ENCODE results near the gene CCDC81.

The CCDC81 gene

DNA sequence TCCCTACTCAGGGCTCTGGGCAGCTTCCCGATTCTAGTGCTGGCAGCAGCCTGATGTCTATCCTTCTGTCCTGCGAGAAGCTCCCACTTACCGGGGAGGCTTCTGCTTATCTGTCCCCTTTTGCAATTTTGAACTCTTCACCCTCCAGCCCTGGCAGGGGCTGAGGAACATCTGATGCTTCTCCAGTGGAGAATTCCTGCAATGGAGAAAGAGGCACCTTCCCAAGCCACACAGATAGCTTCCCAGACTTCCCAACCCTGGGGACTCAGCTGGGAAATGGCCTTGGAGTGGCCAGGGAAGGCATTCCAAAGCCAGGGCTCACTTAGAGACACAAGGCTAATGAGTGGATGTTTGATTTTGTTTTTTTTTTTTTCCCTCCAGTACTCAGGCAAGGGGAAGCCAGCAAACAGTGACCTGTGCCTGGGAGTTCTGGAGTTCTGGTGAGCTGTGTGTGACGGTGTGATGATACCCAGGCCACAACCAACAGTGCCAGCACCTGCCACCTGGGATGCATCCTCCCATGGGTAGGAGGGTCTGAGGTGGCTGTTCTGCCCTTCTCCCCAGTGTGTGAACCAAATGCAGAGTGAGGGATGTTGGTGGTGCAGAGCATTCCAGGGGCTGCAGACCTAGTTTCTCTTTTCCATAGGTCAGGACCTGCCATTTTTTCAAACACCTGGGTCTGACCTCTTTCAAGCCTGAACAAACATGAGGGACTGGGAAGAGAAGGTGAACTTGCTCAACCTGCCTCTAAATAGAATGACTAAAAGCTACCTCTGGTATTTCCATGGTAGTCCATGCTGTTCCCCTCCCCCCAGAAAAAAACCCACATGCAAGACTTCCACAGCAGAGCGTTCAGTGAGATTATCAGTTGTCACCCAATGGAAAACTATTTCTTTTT lies 95.1 kb downstream of the CCDC81 start:
- DNase-seq, result no peak
